Left ventricle myocardium inferior (tissue), 1 donor: ENCODE data around the gene WBP1. TPM values are rescaled to one million over a fixed set of nuclear protein-coding genes. Genes with fewer than 3 reads are reported as not detected.
A peak's percentile ranks its signal among the peaks of the same experiment; 100 is the strongest.

Experiments
- DNase-seq: peaks from one replicate; pipeline ENCODE4 v3.0.0-alpha.2; 2020
- H3K27ac ChIP-seq: fragments of 200-600 bp; replicated peaks from 2 replicates; pipeline ENCODE4 v1.8.0; 2021
- H3K27me3 ChIP-seq: fragments of 200-600 bp; 2 replicates; pipeline ENCODE4 v1.8.0; 2021; ENCODE audit warnings: low read depth
- H3K36me3 ChIP-seq: fragments of 200-600 bp; 2 replicates; pipeline ENCODE4 v1.8.0; 2021
- H3K4me1 ChIP-seq: fragments of 200-600 bp; 2 replicates; pipeline ENCODE4 v1.8.0; 2021
- H3K4me3 ChIP-seq: fragments of 200-600 bp; 2 replicates; pipeline ENCODE4 v1.8.0; 2021; ENCODE audit warnings: mild to moderate bottlenecking, moderate library complexity
- H3K9me3 ChIP-seq: fragments of 200-600 bp; replicated peaks from 2 replicates; pipeline ENCODE4 v1.8.0; 2021
- CTCF ChIP-seq: fragments of 200-600 bp; IDR thresholded peaks from 2 replicates; pipeline ENCODE4 v1.8.0; 2021; ENCODE audit warnings: antibody characterized with exemption, mild to moderate bottlenecking, borderline replicate concordance
- intact Hi-C: fragments of 100-400 bp; cut with micrococcal nuclease; formaldehyde crosslinking; loops from one replicate; pipeline ENCODE4 v1.11.0; 2022
- long read RNA-seq: library from polyadenylated mRNA; unstranded; transcript quantifications from one replicate; pipeline ENCODE4 v2.0.0, GENCODE V29; 2021
- total RNA-seq: library from RNA; stranded (reverse); fragmentation: NEBNext Ultra II Directional; extraction: Animal tissue kit (Norgen Biotek cat#: 25700); gene quantifications from one replicate; pipeline ENCODE4 v1.2.1, GENCODE V29; 2021
- donor health status: DM: no; HTN: yes; CAD: no; lungs with severe emphysema.

Gene WBP1
- 46.1 TPM for total RNA-seq
- long read RNA-seq, transcript WBP1-201 (4 exons, 1,294 nt): major isoform, 23 of 42 reads
- long read RNA-seq, partial matches to known transcripts: 2 of 42 reads
- long read RNA-seq, other reads (novel, unspliced or antisense): 8 of 42 reads

- Histone ChIP-seq H3K36me3 (peaks cover 21% of the 10 kb centered on the region), H3K4me3 (peak within 1 kb of the TSS; percentile 87), H3K9me3 (no peaks in the 10 kb centered on the region), H3K27ac (peak within 1 kb of the TSS; percentile 98), H3K4me1 (peaks cover 45% of the 10 kb centered on the region), H3K27me3 (no peaks in the 10 kb centered on the region)
- peak; percentile 100 for DNase-seq
- intact Hi-C loops: no loop called here
- no peak for TF ChIP-seq CTCF
Measured at GRCh38 chr2:74458132-74458937, at the start of gene WBP1. WBP1 (plus strand) TSS chr2:74458438; CDS start chr2:74458603, 165 bp downstream.

- no peak overlapping the region for H3K4me3 ChIP-seq
- no peak for DNase-seq
- TF ChIP-seq CTCF: no peak
- peaks cover 25% of the 10 kb centered on the region for H3K4me1 ChIP-seq
- H3K27ac ChIP-seq: no peak overlapping the region
- no peaks in the 10 kb centered on the region for H3K36me3 ChIP-seq
- no peaks in the 10 kb centered on the region for H3K27me3 ChIP-seq
- intact Hi-C loops: no loop called here
- no peaks in the 10 kb centered on the region for H3K9me3 ChIP-seq
Measured at GRCh38 chr2:74413001-74413698, 45.1 kb upstream of the WBP1 start.

GRCh38 chr2:74414441-74414840 is 43.8 kb upstream of the WBP1 start:
- no peak for DNase-seq
- Histone ChIP-seq H3K27me3 (no peaks in the 10 kb centered on the region), H3K9me3 (no peaks in the 10 kb centered on the region), H3K4me1 (peaks cover 35% of the 10 kb centered on the region), H3K27ac (peak overlapping the region; percentile 78), H3K4me3 (peak overlapping the region; percentile 79), H3K36me3 (no peaks in the 10 kb centered on the region)
- TF ChIP-seq CTCF: no peak
- intact Hi-C loops: no loop called here

- Histone ChIP-seq H3K27ac (peak overlapping the region; percentile 78), H3K4me1 (peaks cover 35% of the 10 kb centered on the region), H3K9me3 (no peaks in the 10 kb centered on the region), H3K27me3 (no peaks in the 10 kb centered on the region), H3K36me3 (no peaks in the 10 kb centered on the region), H3K4me3 (peak overlapping the region; percentile 79)
- peak; percentile 64 for TF ChIP-seq CTCF
- intact Hi-C loops: no loop called here
- DNase-seq: peak; percentile 69
Measured at GRCh38 chr2:74414881-74415761, 43.1 kb upstream of the WBP1 start.
